Neural cell (in vitro differentiated cells): ENCODE results near the gene SGCD. TPM values are rescaled to one million over a fixed set of nuclear protein-coding genes. Genes with fewer than 3 reads are reported as not detected.

Experiments used
- H2AFZ ChIP-seq: fragments of 200-600, 300-800 bp; sonication (generic), shearing (Covaris generic); 2 replicates; pipeline ENCODE4 v1.6.0; 2014; ENCODE audit warnings: low read depth, mild to moderate bottlenecking, antibody characterized with exemption, low read length, moderate library complexity
- H3F3A ChIP-seq: fragments of 200-600 bp; shearing (Covaris generic); 2 replicates; pipeline ENCODE4 v1.6.1; 2016; ENCODE audit warnings: mild to moderate bottlenecking, moderate library complexity, mixed read lengths, antibody characterized with exemption, low read length; ENCODE audit not compliant: insufficient read depth, poor library complexity, severe bottlenecking
- H3K27ac ChIP-seq: fragments of 200-600, 300-800 bp; sonication (generic), shearing (Covaris generic); 2 replicates; pipeline ENCODE4 v1.5.1; 2014; ENCODE audit warnings: mild to moderate bottlenecking, low read length, moderate library complexity
- H3K27me3 ChIP-seq: fragments of 300-800, 200-600 bp; sonication (generic), shearing (Covaris generic); 2 replicates; pipeline ENCODE4 v1.6.0; 2014; ENCODE audit warnings: mild to moderate bottlenecking, low read depth, low read length, moderate library complexity; ENCODE audit not compliant: insufficient read depth
- H3K36me3 ChIP-seq: fragments of 300-800, 200-600 bp; sonication (generic), shearing (Covaris generic); 2 replicates; pipeline ENCODE4 v1.5.1; 2014; ENCODE audit warnings: mild to moderate bottlenecking, antibody characterized with exemption, low read length, moderate library complexity; ENCODE audit not compliant: insufficient read depth
- H3K4me2 ChIP-seq: fragments of 300-800, 200-600 bp; sonication (generic), shearing (Covaris generic); 2 replicates; pipeline ENCODE4 v1.6.0; 2014; ENCODE audit warnings: mild to moderate bottlenecking, low read length
- H3K4me3 ChIP-seq: fragments of 300-800, 200-600 bp; sonication (generic), shearing (Covaris generic); 2 replicates; pipeline ENCODE4 v1.5.1; 2014; ENCODE audit warnings: mild to moderate bottlenecking, low read length, moderate library complexity
- H3K79me2 ChIP-seq: fragments of 200-600 bp; shearing (Covaris generic); replicated peaks from 2 replicates; pipeline ENCODE4 v1.6.0; 2014; ENCODE audit warnings: mild to moderate bottlenecking, low read length, moderate library complexity; ENCODE audit not compliant: insufficient read depth
- H3K9ac ChIP-seq: fragments of 300-800, 200-600 bp; sonication (generic), shearing (Covaris generic); 2 replicates; pipeline ENCODE4 v1.6.1; 2016; ENCODE audit warnings: mild to moderate bottlenecking, low read length, mixed read lengths
- H3K9me2 ChIP-seq: fragments of 200-600 bp; shearing (Covaris generic); 2 replicates; pipeline ENCODE4 v1.6.1; 2016; ENCODE audit warnings: mild to moderate bottlenecking, low read length, mixed read lengths; ENCODE audit not compliant: insufficient read depth
- H3K9me3 ChIP-seq: fragments of 200-600, 300-800 bp; sonication (generic), shearing (Covaris generic); 2 replicates; pipeline ENCODE4 v1.6.1; 2016; ENCODE audit warnings: mild to moderate bottlenecking, mixed run types, low read length, moderate library complexity, mixed read lengths
- H4K20me1 ChIP-seq: fragments of 200-600 bp; shearing (Covaris generic); 2 replicates; pipeline ENCODE4 v1.6.1; 2016; ENCODE audit warnings: mild to moderate bottlenecking, mixed run types; ENCODE audit not compliant: insufficient read depth
- EP300 ChIP-seq: fragments of 450-650 bp; conservative IDR thresholded peaks from 2 replicates; pipeline ENCODE4 v1.6.1; 2014; ENCODE audit warnings: antibody characterized with exemption, mild to moderate bottlenecking, moderate library complexity; ENCODE audit not compliant: poor library complexity, severe bottlenecking
- EZH2 ChIP-seq: fragments of 200-600, 300-800 bp; shearing (Covaris generic), sonication (generic); IDR thresholded peaks from 2 replicates; pipeline ENCODE4 v1.6.1; 2014; ENCODE audit warnings: antibody characterized with exemption, low read length, borderline replicate concordance, mild to moderate bottlenecking; ENCODE audit not compliant: insufficient read depth, poor library complexity, severe bottlenecking
- MXI1 ChIP-seq: fragments of 450-650 bp; conservative IDR thresholded peaks from 2 replicates; pipeline ENCODE4 v1.6.1; 2014; ENCODE audit warnings: antibody characterized with exemption, mild to moderate bottlenecking; ENCODE audit not compliant: poor library complexity, severe bottlenecking
- POLR2AphosphoS5 ChIP-seq: IDR thresholded peaks from 2 replicates; pipeline ENCODE4 v1.6.1; 2012
- RAD21 ChIP-seq: fragments of 450-650 bp; conservative IDR thresholded peaks from 2 replicates; pipeline ENCODE4 v1.6.1; 2014; ENCODE audit warnings: antibody characterized with exemption, mild to moderate bottlenecking, moderate library complexity
- SMC3 ChIP-seq: fragments of 450-650 bp; conservative IDR thresholded peaks from 2 replicates; pipeline ENCODE4 v1.6.1; 2014; ENCODE audit warnings: antibody characterized with exemption, mild to moderate bottlenecking, moderate library complexity; ENCODE audit not compliant: poor library complexity
- TAF1 ChIP-seq: IDR thresholded peaks from 2 replicates; pipeline ENCODE4 v1.6.1; 2012; ENCODE audit warnings: low read depth
- polyA plus RNA-seq: library from polyadenylated mRNA; depleted of rRNA; stranded (reverse); fragments of >200 nt; gene quantifications from 2 replicates; pipeline ENCODE4 v1.2.3, GENCODE V29; 2014
- TF ChIP-seq, protein P1 (sequence below): IDR thresholded peaks from 2 replicates; pipeline ENCODE4 v1.6.1; 2012; ENCODE audit warnings: borderline replicate concordance
- TF ChIP-seq, protein P2 (sequence below): fragments of 450-650 bp; IDR thresholded peaks from 2 replicates; pipeline ENCODE4 v1.5.1; 2014; ENCODE audit warnings: antibody characterized with exemption, mild to moderate bottlenecking, moderate library complexity; ENCODE audit not compliant: poor library complexity, severe bottlenecking

SGCD gene
- polyA plus RNA-seq, 1 donor from 2014 or later = 3.4 TPM

DNA sequence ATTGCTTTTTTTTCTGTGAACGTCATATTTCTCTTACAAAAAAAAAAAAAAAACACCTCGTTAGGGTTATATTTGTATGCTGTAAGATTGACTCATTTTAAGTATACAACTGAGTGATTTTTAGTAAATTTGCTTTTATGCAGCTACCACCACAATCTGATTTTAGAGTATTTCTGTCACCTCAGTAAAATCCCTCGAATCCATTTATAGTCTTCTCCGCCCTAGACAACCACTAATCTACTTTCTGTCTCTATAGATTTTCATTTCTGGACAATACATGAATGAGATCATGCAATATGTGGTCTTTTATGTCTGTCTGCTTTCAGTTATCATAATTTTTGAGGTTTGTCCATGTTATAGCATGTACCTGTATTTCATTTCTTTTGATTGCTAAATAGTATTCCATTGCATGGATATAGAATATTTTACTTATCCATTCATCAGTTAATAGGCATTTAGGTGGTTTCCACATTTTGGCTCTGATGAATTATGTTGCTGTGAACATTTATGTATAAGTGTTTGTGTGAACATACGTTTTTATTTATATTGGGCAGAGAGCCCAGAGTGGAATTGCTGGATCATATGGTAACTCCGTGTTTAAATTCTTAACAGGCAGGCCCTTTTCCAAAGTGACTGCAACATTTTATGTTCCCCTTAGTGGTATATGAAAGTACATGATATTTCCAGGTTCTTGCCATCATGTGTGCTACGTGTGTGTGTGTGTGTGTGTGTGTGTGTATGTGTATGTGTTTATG is 171.4 kb downstream of the SGCD start:
- no peak overlapping the region for H2AFZ ChIP-seq
- no peaks in the 10 kb centered on the region for H3F3A ChIP-seq
- no peaks in the 10 kb centered on the region for H3K9me2 ChIP-seq
- no peak overlapping the region for H3K27ac ChIP-seq
- H4K20me1 ChIP-seq = no peaks in the 10 kb centered on the region
- H3K27me3 ChIP-seq = no peaks in the 10 kb centered on the region
- no peaks in the 10 kb centered on the region for H3K9me3 ChIP-seq
- TF ChIP-seq, protein P1, sequence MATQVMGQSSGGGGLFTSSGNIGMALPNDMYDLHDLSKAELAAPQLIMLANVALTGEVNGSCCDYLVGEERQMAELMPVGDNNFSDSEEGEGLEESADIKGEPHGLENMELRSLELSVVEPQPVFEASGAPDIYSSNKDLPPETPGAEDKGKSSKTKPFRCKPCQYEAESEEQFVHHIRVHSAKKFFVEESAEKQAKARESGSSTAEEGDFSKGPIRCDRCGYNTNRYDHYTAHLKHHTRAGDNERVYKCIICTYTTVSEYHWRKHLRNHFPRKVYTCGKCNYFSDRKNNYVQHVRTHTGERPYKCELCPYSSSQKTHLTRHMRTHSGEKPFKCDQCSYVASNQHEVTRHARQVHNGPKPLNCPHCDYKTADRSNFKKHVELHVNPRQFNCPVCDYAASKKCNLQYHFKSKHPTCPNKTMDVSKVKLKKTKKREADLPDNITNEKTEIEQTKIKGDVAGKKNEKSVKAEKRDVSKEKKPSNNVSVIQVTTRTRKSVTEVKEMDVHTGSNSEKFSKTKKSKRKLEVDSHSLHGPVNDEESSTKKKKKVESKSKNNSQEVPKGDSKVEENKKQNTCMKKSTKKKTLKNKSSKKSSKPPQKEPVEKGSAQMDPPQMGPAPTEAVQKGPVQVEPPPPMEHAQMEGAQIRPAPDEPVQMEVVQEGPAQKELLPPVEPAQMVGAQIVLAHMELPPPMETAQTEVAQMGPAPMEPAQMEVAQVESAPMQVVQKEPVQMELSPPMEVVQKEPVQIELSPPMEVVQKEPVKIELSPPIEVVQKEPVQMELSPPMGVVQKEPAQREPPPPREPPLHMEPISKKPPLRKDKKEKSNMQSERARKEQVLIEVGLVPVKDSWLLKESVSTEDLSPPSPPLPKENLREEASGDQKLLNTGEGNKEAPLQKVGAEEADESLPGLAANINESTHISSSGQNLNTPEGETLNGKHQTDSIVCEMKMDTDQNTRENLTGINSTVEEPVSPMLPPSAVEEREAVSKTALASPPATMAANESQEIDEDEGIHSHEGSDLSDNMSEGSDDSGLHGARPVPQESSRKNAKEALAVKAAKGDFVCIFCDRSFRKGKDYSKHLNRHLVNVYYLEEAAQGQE = no peak
- TF ChIP-seq, protein P2, sequence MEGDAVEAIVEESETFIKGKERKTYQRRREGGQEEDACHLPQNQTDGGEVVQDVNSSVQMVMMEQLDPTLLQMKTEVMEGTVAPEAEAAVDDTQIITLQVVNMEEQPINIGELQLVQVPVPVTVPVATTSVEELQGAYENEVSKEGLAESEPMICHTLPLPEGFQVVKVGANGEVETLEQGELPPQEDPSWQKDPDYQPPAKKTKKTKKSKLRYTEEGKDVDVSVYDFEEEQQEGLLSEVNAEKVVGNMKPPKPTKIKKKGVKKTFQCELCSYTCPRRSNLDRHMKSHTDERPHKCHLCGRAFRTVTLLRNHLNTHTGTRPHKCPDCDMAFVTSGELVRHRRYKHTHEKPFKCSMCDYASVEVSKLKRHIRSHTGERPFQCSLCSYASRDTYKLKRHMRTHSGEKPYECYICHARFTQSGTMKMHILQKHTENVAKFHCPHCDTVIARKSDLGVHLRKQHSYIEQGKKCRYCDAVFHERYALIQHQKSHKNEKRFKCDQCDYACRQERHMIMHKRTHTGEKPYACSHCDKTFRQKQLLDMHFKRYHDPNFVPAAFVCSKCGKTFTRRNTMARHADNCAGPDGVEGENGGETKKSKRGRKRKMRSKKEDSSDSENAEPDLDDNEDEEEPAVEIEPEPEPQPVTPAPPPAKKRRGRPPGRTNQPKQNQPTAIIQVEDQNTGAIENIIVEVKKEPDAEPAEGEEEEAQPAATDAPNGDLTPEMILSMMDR = no peak
- no peak for TF ChIP-seq MXI1
- TF ChIP-seq SMC3 = no peak
- TF ChIP-seq EP300 = no peak
- TF ChIP-seq EZH2 = no peak
- no peak for TF ChIP-seq RAD21
- no peak for TF ChIP-seq TAF1
- TF ChIP-seq POLR2AphosphoS5 = no peak
- no peak overlapping the region for H3K9ac ChIP-seq
- no peak overlapping the region for H3K4me2 ChIP-seq
- H3K36me3 ChIP-seq = no peaks in the 10 kb centered on the region
- no peak overlapping the region for H3K4me3 ChIP-seq
- H3K79me2 ChIP-seq = no peaks in the 10 kb centered on the region

DNA sequence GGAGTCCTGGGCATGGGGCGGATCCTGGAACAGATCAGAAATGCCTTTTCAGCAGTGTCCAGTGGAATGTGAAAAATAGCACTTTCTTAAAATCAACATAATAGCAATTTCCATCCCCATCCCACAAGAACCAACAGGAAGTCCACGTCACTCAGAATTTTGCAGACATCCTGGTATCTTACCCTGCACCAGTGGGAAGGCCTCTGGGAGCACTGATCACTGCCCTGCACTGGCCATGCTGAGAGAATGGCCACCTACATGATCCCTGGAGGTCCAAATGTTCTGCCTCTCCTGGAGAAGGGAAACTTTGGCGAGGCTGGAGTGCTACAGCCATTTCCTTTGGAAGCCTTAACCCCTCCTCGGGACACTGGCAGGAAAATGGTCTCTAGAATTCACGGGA is 173.8 kb downstream of the SGCD start:
- H3K27me3 ChIP-seq = no peaks in the 10 kb centered on the region
- no peak overlapping the region for H3K27ac ChIP-seq
- H3K4me2 ChIP-seq = no peak overlapping the region
- no peak for TF ChIP-seq TAF1
- TF ChIP-seq, protein P2 = no peak
- TF ChIP-seq POLR2AphosphoS5 = no peak
- TF ChIP-seq EZH2 = no peak
- no peak for TF ChIP-seq MXI1
- no peak for TF ChIP-seq RAD21
- no peak for TF ChIP-seq EP300
- no peak for TF ChIP-seq SMC3
- TF ChIP-seq, protein P1 = no peak
- no peak overlapping the region for H2AFZ ChIP-seq
- no peak overlapping the region for H3K9ac ChIP-seq
- H3K36me3 ChIP-seq = no peaks in the 10 kb centered on the region
- H3K9me2 ChIP-seq = no peaks in the 10 kb centered on the region
- no peaks in the 10 kb centered on the region for H4K20me1 ChIP-seq
- no peak overlapping the region for H3K4me3 ChIP-seq
- H3F3A ChIP-seq = no peaks in the 10 kb centered on the region
- no peaks in the 10 kb centered on the region for H3K79me2 ChIP-seq
- no peaks in the 10 kb centered on the region for H3K9me3 ChIP-seq
